H9 (cell line): Measurements from ENCODE around the gene MAPT. TPM values are rescaled to one million over a fixed set of nuclear protein-coding genes. Genes with fewer than 3 reads are reported as not detected.

Experiments used
- DNase-seq: peaks from one replicate; pipeline ENCODE4 v3.0.0-alpha.2; 2017
- H2AFZ ChIP-seq: one replicate; pipeline ENCODE4 v1.6.1; 2013; ENCODE audit warnings: mild to moderate bottlenecking, low read length, control low read depth, moderate library complexity
- H2AK5ac ChIP-seq: 2 replicates; pipeline ENCODE4 v1.6.1; 2013; ENCODE audit warnings: low read length, control low read depth, mixed read lengths; ENCODE audit not compliant: insufficient read length
- H2BK120ac ChIP-seq: one replicate; pipeline ENCODE4 v1.6.1; 2013; ENCODE audit warnings: low read depth, mild to moderate bottlenecking, low read length, control low read depth, inconsistent platforms; ENCODE audit not compliant: poor library complexity, severe bottlenecking
- H2BK12ac ChIP-seq: 2 replicates; pipeline ENCODE4 v1.6.1; 2013; ENCODE audit warnings: low read length, control low read depth, mixed read lengths, low read depth; ENCODE audit not compliant: insufficient read length
- H2BK15ac ChIP-seq: 2 replicates; pipeline ENCODE4 v1.6.1; 2013; ENCODE audit warnings: low read depth, low read length, control low read depth
- H2BK20ac ChIP-seq: one replicate; pipeline ENCODE4 v1.6.1; 2013; ENCODE audit warnings: low read depth, mild to moderate bottlenecking, low read length, control low read depth, inconsistent platforms; ENCODE audit not compliant: poor library complexity, severe bottlenecking
- H2BK5ac ChIP-seq: 2 replicates; pipeline ENCODE4 v1.6.1; 2013; ENCODE audit warnings: low read length, control low read depth, mixed read lengths; ENCODE audit not compliant: insufficient read length
- H3K14ac ChIP-seq: 2 replicates; pipeline ENCODE4 v1.6.1; 2013; ENCODE audit warnings: low read length, control low read depth; ENCODE audit not compliant: insufficient read depth
- H3K18ac ChIP-seq: 2 replicates; pipeline ENCODE4 v1.6.1; 2013; ENCODE audit warnings: low read depth, mild to moderate bottlenecking, mixed read lengths, low read length, control low read depth; ENCODE audit not compliant: insufficient read length
- H3K23ac ChIP-seq: 2 replicates; pipeline ENCODE4 v1.6.1; 2013; ENCODE audit warnings: low read length, control low read depth, mixed read lengths, low read depth; ENCODE audit not compliant: insufficient read length
- H3K23me2 ChIP-seq: 2 replicates; pipeline ENCODE4 v1.6.1; 2013; ENCODE audit warnings: low read depth, mild to moderate bottlenecking, mixed read lengths, low read length, control low read depth; ENCODE audit not compliant: insufficient read length, poor library complexity, severe bottlenecking
- H3K27ac ChIP-seq: 2 replicates; pipeline ENCODE4 v1.5.1; 2013; ENCODE audit warnings: low read length, control low read depth, mixed read lengths, low read depth; ENCODE audit not compliant: insufficient read length
- H3K27me3 ChIP-seq: 2 replicates; pipeline ENCODE4 v1.6.1; 2013; ENCODE audit warnings: low read length, control low read depth, inconsistent platforms; ENCODE audit not compliant: insufficient read depth
- H3K4ac ChIP-seq: 2 replicates; pipeline ENCODE4 v1.6.1; 2013; ENCODE audit warnings: low read depth, mild to moderate bottlenecking, control low read depth, inconsistent platforms, low read length, moderate library complexity
- H3K4me1 ChIP-seq: 2 replicates; pipeline ENCODE4 v1.6.1; 2013; ENCODE audit warnings: low read length, control low read depth, inconsistent platforms; ENCODE audit not compliant: insufficient read depth
- H3K4me2 ChIP-seq: 2 replicates; pipeline ENCODE4 v1.6.1; 2013; ENCODE audit warnings: low read length, control low read depth, mixed read lengths; ENCODE audit not compliant: insufficient read length, insufficient read depth
- H3K56ac ChIP-seq: 2 replicates; pipeline ENCODE4 v1.6.1; 2013; ENCODE audit warnings: low read depth, mild to moderate bottlenecking, mixed read lengths, low read length, control low read depth; ENCODE audit not compliant: insufficient read length
- H3K79me1 ChIP-seq: 2 replicates; pipeline ENCODE4 v1.6.1; 2013; ENCODE audit warnings: low read depth, mild to moderate bottlenecking, moderate library complexity, low read length, control low read depth, inconsistent platforms; ENCODE audit not compliant: insufficient read depth, poor library complexity, severe bottlenecking
- H3K79me2 ChIP-seq: 2 replicates; pipeline ENCODE4 v1.6.1; 2013; ENCODE audit warnings: low read length, control low read depth, inconsistent platforms; ENCODE audit not compliant: insufficient read depth
- H3K9ac ChIP-seq: 2 replicates; pipeline ENCODE4 v1.6.1; 2013; ENCODE audit warnings: low read length, control low read depth, mixed read lengths; ENCODE audit not compliant: insufficient read length; ENCODE audit errors: extremely low read depth
- H3K9me3 ChIP-seq: one replicate; pipeline ENCODE4 v1.6.1; 2013; ENCODE audit warnings: low read depth, low read length, inconsistent platforms; ENCODE audit not compliant: control insufficient read depth
- H3T11ph ChIP-seq: one replicate; pipeline ENCODE4 v1.6.1; 2013; ENCODE audit warnings: mild to moderate bottlenecking, low read length, control low read depth, inconsistent platforms
- H4K20me1 ChIP-seq: one replicate; pipeline ENCODE4 v1.6.1; 2013; ENCODE audit not compliant: control insufficient read depth, insufficient read length, insufficient read depth
- H4K5ac ChIP-seq: 2 replicates; pipeline ENCODE4 v1.6.1; 2013; ENCODE audit warnings: low read depth, mild to moderate bottlenecking, mixed read lengths, low read length, control low read depth; ENCODE audit not compliant: insufficient read length
- H4K8ac ChIP-seq: replicated peaks from 2 replicates; pipeline ENCODE4 v1.6.1; 2013; ENCODE audit warnings: low read length, control low read depth, mixed read lengths, low read depth; ENCODE audit not compliant: insufficient read length
- H4K91ac ChIP-seq: 2 replicates; pipeline ENCODE4 v1.6.1; 2013; ENCODE audit warnings: low read depth, mild to moderate bottlenecking, moderate library complexity, mixed read lengths, low read length, control low read depth; ENCODE audit not compliant: insufficient read length
- H3K27ac Mint-ChIP-seq, 3 experiments: 2 replicates in 2 of 3; 3 replicates in 1 of 3; pipeline ENCODE4 v1.8.0; 2020 to 2021; ENCODE audit warnings: mixed read lengths in 3 of 3, mild to moderate bottlenecking in 1 of 3, moderate library complexity in 1 of 3
- H3K27me3 Mint-ChIP-seq: 2 replicates; pipeline ENCODE4 v1.8.0; 2021; ENCODE audit warnings: low read depth, mild to moderate bottlenecking, moderate library complexity, mixed read lengths
- H3K36me3 Mint-ChIP-seq, 3 experiments: 2 replicates in 2 of 3; 3 replicates in 1 of 3; pipeline ENCODE4 v1.8.0; 2020 to 2021; ENCODE audit warnings: low read depth in 3 of 3, mixed read lengths in 3 of 3; ENCODE audit not compliant: insufficient read depth in 1 of 3
- H3K4me1 Mint-ChIP-seq, 2 experiments: 2 replicates each; pipeline ENCODE4 v1.8.0; 2020; ENCODE audit warnings: mixed read lengths in 2 of 2
- H3K4me3 Mint-ChIP-seq, 2 experiments: 2 replicates in 1 of 2; 3 replicates in 1 of 2; pipeline ENCODE4 v1.8.0; 2020 to 2021; ENCODE audit warnings: mild to moderate bottlenecking in 2 of 2, mixed read lengths in 2 of 2, moderate library complexity in 1 of 2
- H3K9me3 Mint-ChIP-seq, 2 experiments: 2 replicates in 1 of 2; 3 replicates in 1 of 2; pipeline ENCODE4 v1.8.0; 2020; ENCODE audit warnings: mild to moderate bottlenecking in 2 of 2, mixed read lengths in 2 of 2, moderate library complexity in 1 of 2
- WGBS: extraction: QIAGEN DNeasy Blood & Tissue Kit; methylation state at CpG from one replicate; pipeline ENCODE4 v1.1.7; 2013; ENCODE audit warnings: missing lambda C conversion rate, low lambda C conversion rate, mixed read lengths; ENCODE audit not compliant: insufficient read length; ENCODE audit errors: extremely low coverage; 5-methylcytosine and 5-hydroxymethylcytosine counted together
- total RNA-seq: library from RNA; stranded (reverse); gene quantifications from 2 replicates; pipeline ENCODE4 v1.2.1, GENCODE V29; 2021
- TF ChIP-seq, protein P1 (sequence below): fragments of 200-600 bp; sonication (generic); conservative IDR thresholded peaks from 3 replicates; pipeline ENCODE4 v1.8.0; 2021; ENCODE audit warnings: antibody characterized with exemption, mild to moderate bottlenecking

Gene MAPT
- total RNA-seq, 1 experiment from 2014 or later = 1.6 TPM

DNA sequence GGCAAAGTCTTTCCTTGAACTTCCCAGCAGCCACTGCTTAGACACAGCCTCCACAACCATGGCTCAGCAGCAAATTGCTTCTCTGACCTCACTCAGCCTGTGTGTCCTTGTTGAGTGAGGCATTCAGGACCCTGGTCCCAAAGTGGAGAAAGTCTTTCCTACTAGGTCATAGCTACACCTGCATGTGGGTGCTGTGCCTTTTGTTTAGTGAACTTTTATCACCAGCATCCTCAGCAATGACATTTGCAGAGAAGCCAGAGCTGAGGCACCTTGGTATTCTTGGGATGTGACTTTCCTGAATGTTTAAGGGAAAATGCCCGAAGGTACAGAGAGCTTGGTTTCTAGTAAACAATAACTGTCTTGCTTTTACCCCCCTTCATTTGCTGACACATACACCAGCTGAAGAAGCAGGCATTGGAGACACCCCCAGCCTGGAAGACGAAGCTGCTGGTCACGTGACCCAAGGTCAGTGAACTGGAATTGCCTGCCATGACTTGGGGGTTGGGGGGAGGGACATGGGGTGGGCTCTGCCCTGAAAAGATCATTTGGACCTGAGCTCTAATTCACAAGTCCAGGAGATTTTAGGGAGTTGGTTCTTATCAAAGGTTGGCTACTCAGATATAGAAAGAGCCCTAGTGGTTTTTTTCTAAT, 83.7 kb downstream of the MAPT start:
- Histone ChIP-seq H2BK12ac (no peak overlapping the region), H3K56ac (no peak overlapping the region), H3K14ac (no peak overlapping the region), H4K91ac (no peak overlapping the region), H3K23ac (no peak overlapping the region), H3K4ac (no peak overlapping the region), H2BK5ac (no peak overlapping the region), H3K27me3 (no peaks in the 10 kb centered on the region), H4K20me1 (no peaks in the 10 kb centered on the region), H2BK20ac (no peak overlapping the region), H3K4me2 (no peak overlapping the region), H3K9me3 (no peaks in the 10 kb centered on the region), H4K5ac (no peak overlapping the region), H3K79me1 (no peaks in the 10 kb centered on the region), H3K9ac (no peak overlapping the region), H3K79me2 (no peaks in the 10 kb centered on the region), H2AFZ (no peak overlapping the region), H3K27ac (no peak overlapping the region), H2BK15ac (no peak overlapping the region), H2AK5ac (no peak overlapping the region), H3K23me2 (no peaks in the 10 kb centered on the region), H2BK120ac (no peak overlapping the region), H3K18ac (no peak overlapping the region), H3T11ph (no peak overlapping the region), H4K8ac (no peak overlapping the region), H3K4me1 (no peaks in the 10 kb centered on the region; the same call in 1 of the 2 replicates)
- WGBS = no CpG with 5 or more reads among the region's 3 CpGs
- TF ChIP-seq, protein P1, sequence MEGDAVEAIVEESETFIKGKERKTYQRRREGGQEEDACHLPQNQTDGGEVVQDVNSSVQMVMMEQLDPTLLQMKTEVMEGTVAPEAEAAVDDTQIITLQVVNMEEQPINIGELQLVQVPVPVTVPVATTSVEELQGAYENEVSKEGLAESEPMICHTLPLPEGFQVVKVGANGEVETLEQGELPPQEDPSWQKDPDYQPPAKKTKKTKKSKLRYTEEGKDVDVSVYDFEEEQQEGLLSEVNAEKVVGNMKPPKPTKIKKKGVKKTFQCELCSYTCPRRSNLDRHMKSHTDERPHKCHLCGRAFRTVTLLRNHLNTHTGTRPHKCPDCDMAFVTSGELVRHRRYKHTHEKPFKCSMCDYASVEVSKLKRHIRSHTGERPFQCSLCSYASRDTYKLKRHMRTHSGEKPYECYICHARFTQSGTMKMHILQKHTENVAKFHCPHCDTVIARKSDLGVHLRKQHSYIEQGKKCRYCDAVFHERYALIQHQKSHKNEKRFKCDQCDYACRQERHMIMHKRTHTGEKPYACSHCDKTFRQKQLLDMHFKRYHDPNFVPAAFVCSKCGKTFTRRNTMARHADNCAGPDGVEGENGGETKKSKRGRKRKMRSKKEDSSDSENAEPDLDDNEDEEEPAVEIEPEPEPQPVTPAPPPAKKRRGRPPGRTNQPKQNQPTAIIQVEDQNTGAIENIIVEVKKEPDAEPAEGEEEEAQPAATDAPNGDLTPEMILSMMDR = no peak
- Mint-ChIP-seq H3K4me3 (no peak overlapping the region), H3K27me3 (peaks cover 6% of the 10 kb centered on the region; the same call in 1 of the 2 replicates), H3K4me1 (no peaks in the 10 kb centered on the region), H3K36me3 (no peaks in the 10 kb centered on the region), H3K27ac (no peak overlapping the region), H3K9me3 (no peaks in the 10 kb centered on the region)
- no peak for DNase-seq
